MCF 10A (cell line): ENCODE measurements around the gene NAV3. TPM values are rescaled to one million over a fixed set of nuclear protein-coding genes. Genes with fewer than 3 reads are reported as not detected.

ENCODE experiments used
- BruUV-seq: library from RNA; stranded (reverse); fragments of 400-500 nt; replicated peaks from 2 replicates; lab custom pipeline; 2021; lab: Mats Ljungman, UMichigan
- CTCF ChIA-PET: fragments of 300-600 bp; sonication (Branson Sonifier 250); formaldehyde crosslinking; extraction: SDS; loops from one replicate; lab custom pipeline; 2021; ENCODE audit warnings: antibody characterized with exemption, inconsistent platforms; lab: Yijun Ruan, JAX
- POLR2A ChIA-PET: fragments of 300-600, 350-650 bp; sonication (Branson Sonifier 250); formaldehyde crosslinking; extraction: SDS; loops from one replicate; lab custom pipeline; 2020; ENCODE audit warnings: antibody characterized with exemption, inconsistent platforms; lab: Yijun Ruan, JAX
- DNase-seq: peaks from one replicate; pipeline ENCODE4 v3.0.0-alpha.2; 2018; ENCODE audit not compliant: unreplicated experiment
- H3K27ac Mint-ChIP-seq: one replicate; pipeline ENCODE4 v1.8.0; 2022; ENCODE audit warnings: mild to moderate bottlenecking, low read depth, mixed read lengths; ENCODE audit not compliant: unreplicated experiment
- H3K27me3 Mint-ChIP-seq: one replicate; pipeline ENCODE4 v1.8.0; 2022; ENCODE audit warnings: mixed read lengths; ENCODE audit not compliant: insufficient read depth, unreplicated experiment
- H3K36me3 Mint-ChIP-seq: one replicate; pipeline ENCODE4 v1.8.0; 2022; ENCODE audit warnings: mild to moderate bottlenecking, moderate library complexity, mixed read lengths; ENCODE audit not compliant: insufficient read depth, unreplicated experiment
- H3K4me1 Mint-ChIP-seq: one replicate; pipeline ENCODE4 v1.8.0; 2022; ENCODE audit warnings: mixed read lengths; ENCODE audit not compliant: insufficient read depth, unreplicated experiment
- H3K4me3 Mint-ChIP-seq: one replicate; pipeline ENCODE4 v1.8.0; 2022; ENCODE audit warnings: mild to moderate bottlenecking, moderate library complexity, mixed read lengths; ENCODE audit not compliant: unreplicated experiment
- H3K9me3 Mint-ChIP-seq: one replicate; pipeline ENCODE4 v1.8.0; 2022; ENCODE audit warnings: mixed read lengths; ENCODE audit not compliant: unreplicated experiment
- CTCF ChIP-seq: fragments of 200-600 bp; IDR thresholded peaks from one replicate; pipeline ENCODE4 v1.8.0; 2022; ENCODE audit warnings: antibody characterized with exemption, mild to moderate bottlenecking; ENCODE audit not compliant: unreplicated experiment
- intact Hi-C: fragments of 100-400 bp; cut with micrococcal nuclease; formaldehyde crosslinking; loops from 2 replicates; pipeline ENCODE4 v1.14.1; 2022
- total RNA-seq: library from RNA; stranded (reverse); gene quantifications from 2 replicates; pipeline ENCODE4 v1.2.3, GENCODE V29; 2022

Gene NAV3
- total RNA-seq, 1 experiment from 2014 or later: 7.1 TPM

- Mint-ChIP-seq H3K9me3 (no peaks in the 10 kb centered on the region), H3K27me3 (no peaks in the 10 kb centered on the region), H3K36me3 (no peaks in the 10 kb centered on the region), H3K4me3 (no peak overlapping the region), H3K4me1 (peaks cover 36% of the 10 kb centered on the region), H3K27ac (peak overlapping the region; percentile 79)
- intact Hi-C loops: loop anchor here (5.0 kb wide), 1 partner anchor 99 kb away; no protein-coding TSS in a partner anchor
- peak; percentile 8 for DNase-seq
- BruUV-seq: no TSS peak
- POLR2A ChIA-PET: no interaction called here
- no peak for TF ChIP-seq CTCF
- CTCF ChIA-PET: interaction anchor here (0.7 to 1.8 kb wide), 3 partner anchors 12 to 98 kb away, joined by 3 to 6 read pairs (median 3); no protein-coding TSS in a partner anchor
Observed at GRCh38 chr12:78192979-78193378, 362.3 kb downstream of the NAV3 start.

GRCh38 chr12:78194448-78194847 is 363.8 kb downstream of the NAV3 start:
- intact Hi-C loops: loop anchor here (5.0 kb wide), 1 partner anchor 98 kb away; no protein-coding TSS in a partner anchor
- Mint-ChIP-seq H3K27me3 (no peaks in the 10 kb centered on the region), H3K9me3 (no peaks in the 10 kb centered on the region), H3K36me3 (no peaks in the 10 kb centered on the region), H3K27ac (peak overlapping the region; percentile 79), H3K4me3 (peak overlapping the region; percentile 35), H3K4me1 (peaks cover 36% of the 10 kb centered on the region)
- BruUV-seq: no TSS peak
- ChIA-PET POLR2A (interaction anchor here (1.2 kb wide), 1 partner anchor 9 kb away, joined by 5 read pairs; no protein-coding TSS in a partner anchor), CTCF (no interaction called here)
- DNase-seq: peak; percentile 76
- TF ChIP-seq CTCF: no peak

- DNase-seq: no peak
- Mint-ChIP-seq H3K9me3 (no peaks in the 10 kb centered on the region), H3K4me3 (no peak overlapping the region), H3K27me3 (no peaks in the 10 kb centered on the region), H3K4me1 (peaks cover 19% of the 10 kb centered on the region), H3K36me3 (peaks cover 11% of the 10 kb centered on the region), H3K27ac (no peak overlapping the region)
- BruUV-seq: no TSS peak
- POLR2A ChIA-PET: interaction anchor here (0.5 to 0.8 kb wide), 2 partner anchors 51 to 115 kb away, joined by 3 to 4 read pairs; no protein-coding TSS in a partner anchor
- TF ChIP-seq CTCF: no peak
- intact Hi-C loops: no loop called here
- CTCF ChIA-PET: interaction anchor here (0.8 kb wide), 1 partner anchor 31 kb away, joined by 3 read pairs; no protein-coding TSS in a partner anchor
Observed at GRCh38 chr12:78198896-78199295, 368.2 kb downstream of the NAV3 start.

DNA sequence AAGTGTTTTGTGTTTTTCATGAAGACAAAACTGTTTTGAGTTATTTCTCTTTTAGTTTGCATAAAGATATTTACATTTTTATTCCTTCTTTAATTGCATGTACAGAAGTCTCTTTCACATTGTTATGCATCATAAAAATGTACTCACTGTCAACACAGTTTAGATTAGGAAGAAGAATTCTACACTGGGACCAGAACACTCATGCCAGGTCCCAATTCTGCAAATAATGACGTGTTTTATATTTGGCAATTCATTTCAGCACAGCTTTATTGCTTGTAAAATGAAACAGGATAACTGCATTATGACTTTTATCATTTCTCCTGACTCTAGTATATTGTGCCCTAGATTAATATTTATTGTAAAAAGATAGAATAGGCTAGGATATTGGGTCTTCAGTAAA is 369.2 kb downstream of the NAV3 start:
- intact Hi-C loops: no loop called here
- ChIA-PET CTCF (no interaction called here), POLR2A (no interaction called here)
- Mint-ChIP-seq H3K27ac (no peak overlapping the region), H3K4me1 (peaks cover 9% of the 10 kb centered on the region), H3K27me3 (no peaks in the 10 kb centered on the region), H3K36me3 (peaks cover 13% of the 10 kb centered on the region), H3K9me3 (no peaks in the 10 kb centered on the region), H3K4me3 (no peak overlapping the region)
- no TSS peak for BruUV-seq
- no peak for TF ChIP-seq CTCF
- DNase-seq: no peak
